Fibroblast of skin of right biceps (primary cell): ENCODE measurements around the gene SIT1.
A peak's percentile ranks its signal among the peaks of the same experiment; 100 is the strongest.

Experiments used
- DNase-seq: peaks from one replicate; pipeline ENCODE4 v3.0.0-alpha.2; 2013

The SIT1 gene

DNA sequence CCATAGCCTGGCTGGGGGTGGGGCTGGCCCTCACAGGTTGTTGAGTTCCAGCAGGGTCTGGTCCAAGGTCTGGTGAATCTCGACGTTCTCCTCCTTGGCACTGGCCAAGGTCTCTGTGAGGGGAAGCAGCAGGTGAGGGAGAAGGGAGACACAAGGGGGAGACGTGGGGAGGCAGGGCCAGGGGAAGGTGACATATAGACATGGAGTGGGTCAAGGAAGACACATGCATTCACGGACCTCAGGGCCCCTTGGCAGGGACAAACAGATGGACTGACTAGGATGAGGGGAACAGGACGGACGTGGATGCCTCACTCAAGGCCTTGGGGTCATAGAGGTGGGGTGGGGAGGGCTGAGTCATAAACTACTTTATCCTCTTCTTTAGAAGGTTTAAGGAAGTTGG is 31.3 kb upstream of the SIT1 start:
- no peak for DNase-seq

GRCh38 chr9:35681341-35682002 is 30.7 kb upstream of the SIT1 start:
- DNase-seq, result peak; percentile 46

- peak; percentile 68 for DNase-seq
Observed at GRCh38 chr9:35680331-35681105, 29.8 kb upstream of the SIT1 start.

DNA sequence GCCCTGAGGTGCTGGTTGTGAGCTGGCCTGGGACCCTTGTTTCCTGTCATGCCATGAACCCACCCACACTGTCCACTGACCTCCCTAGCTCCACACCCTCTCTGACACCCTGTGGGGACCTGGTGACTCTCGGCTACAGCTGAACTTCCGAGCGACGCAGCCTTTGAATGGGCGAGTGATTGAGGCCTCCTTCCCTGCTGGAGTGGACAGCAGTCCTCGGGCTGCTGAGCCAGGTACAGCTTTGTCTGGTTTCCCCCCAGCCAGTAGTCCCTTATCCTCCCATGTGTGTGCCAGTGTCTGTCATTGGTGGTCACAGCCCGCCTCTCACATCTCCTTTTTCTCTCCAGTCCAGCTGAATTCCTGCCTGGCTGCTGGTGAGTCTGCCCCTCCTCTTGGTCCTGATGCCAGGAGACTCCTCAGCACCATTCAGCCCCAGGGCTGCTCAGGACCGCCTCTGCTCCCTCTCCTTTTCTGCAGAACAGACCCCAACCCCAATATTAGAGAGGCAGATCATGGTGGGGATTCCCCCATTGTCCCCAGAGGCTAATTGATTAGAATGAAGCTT is 29.1 kb upstream of the SIT1 start:
- no peak for DNase-seq

- no peak for DNase-seq
Observed at GRCh38 chr9:35679091-35679490, 28.4 kb upstream of the SIT1 start.

DNA sequence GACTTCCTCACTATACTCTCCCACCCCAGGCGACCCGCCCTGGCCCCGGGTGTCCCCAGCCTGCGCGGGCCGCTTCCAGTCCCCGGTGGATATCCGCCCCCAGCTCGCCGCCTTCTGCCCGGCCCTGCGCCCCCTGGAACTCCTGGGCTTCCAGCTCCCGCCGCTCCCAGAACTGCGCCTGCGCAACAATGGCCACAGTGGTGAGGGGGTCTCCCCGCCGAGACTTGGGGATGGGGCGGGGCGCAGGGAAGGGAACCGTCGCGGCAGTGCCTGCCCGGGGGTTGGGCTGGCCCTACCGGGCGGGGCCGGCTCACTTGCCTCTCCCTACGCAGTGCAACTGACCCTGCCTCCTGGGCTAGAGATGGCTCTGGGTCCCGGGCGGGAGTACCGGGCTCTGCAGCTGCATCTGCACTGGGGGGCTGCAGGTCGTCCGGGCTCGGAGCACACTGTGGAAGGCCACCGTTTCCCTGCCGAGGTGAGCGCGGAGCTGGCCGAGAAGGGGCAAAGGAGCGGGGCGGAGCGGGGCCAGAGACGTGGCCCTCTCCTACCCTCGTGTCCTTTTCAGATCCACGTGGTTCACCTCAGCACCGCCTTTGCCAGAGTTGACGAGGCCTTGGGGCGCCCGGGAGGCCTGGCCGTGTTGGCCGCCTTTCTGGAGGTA is 25.1 kb upstream of the SIT1 start:
- peak; percentile 47 for DNase-seq

DNA sequence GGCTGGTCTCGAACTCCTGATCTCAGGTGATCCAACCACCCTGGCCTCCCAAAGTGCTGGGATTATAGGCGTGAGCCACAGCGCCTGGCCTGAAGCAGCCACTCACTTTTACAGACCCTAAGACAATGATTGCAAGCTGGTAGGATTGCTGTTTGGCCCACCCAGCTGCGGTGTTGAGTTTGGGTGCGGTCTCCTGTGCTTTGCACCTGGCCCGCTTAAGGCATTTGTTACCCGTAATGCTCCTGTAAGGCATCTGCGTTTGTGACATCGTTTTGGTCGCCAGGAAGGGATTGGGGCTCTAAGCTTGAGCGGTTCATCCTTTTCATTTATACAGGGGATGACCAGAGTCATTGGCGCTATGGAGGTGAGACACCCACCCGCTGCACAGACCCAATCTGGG is 24.5 kb upstream of the SIT1 start:
- DNase-seq, result no peak

DNA sequence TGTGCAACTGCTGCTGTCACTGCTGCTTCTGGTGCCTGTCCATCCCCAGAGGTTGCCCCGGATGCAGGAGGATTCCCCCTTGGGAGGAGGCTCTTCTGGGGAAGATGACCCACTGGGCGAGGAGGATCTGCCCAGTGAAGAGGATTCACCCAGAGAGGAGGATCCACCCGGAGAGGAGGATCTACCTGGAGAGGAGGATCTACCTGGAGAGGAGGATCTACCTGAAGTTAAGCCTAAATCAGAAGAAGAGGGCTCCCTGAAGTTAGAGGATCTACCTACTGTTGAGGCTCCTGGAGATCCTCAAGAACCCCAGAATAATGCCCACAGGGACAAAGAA is 23.3 kb upstream of the SIT1 start:
- DNase-seq, result no peak

GRCh38 chr9:35673132-35674024 is 22.6 kb upstream of the SIT1 start, which contains the start of gene CA9:
TSS of gene CA9 (plus strand) at chr9:35673928. CDS start at chr9:35673960, 32 bp downstream.
- peak; percentile 54 for DNase-seq

- DNase-seq, result no peak
Observed at GRCh38 chr9:35669331-35670145, 18.8 kb upstream of the SIT1 start.

DNA sequence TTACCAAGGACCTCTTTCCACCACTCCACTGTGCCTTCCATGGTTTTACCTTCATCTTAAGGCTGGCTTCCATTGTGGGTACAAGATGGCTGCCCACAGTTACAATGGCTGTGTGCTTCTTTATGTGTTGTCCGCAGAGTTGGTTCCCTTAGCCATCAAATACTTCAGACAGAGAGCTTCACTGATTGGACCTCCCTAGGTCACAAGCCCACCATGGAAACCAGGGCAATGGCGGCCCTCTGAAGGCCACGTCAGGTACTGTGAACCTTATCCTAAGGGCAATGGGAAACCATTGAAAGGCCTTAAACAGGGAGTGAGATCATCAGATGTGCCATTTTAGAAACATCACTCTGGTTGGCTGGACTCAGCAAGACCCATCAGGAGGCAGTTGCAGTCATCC is 17.2 kb upstream of the SIT1 start:
- no peak for DNase-seq

DNA sequence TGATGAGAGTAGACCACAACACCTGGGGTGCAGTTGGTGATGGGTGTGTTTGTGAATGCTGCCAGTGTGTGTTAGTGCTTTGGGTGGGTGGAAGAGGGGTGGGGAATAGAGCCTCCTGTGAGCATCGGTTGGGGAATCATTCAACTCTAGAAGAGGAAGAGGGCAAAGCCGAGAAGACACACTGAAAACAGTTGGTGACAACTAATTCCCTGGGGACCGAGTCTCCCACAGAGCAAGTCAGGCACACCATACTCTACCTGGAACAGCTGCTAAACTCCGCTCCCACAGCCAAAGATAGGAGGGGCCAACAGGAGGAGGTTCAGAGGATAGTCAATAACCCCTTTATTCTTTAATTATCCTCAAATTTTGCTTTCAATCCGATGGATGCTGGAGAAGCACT is 15.8 kb upstream of the SIT1 start:
- DNase-seq, result no peak

- peak; percentile 75 for DNase-seq
Observed at GRCh38 chr9:35666045-35666444, 15.3 kb upstream of the SIT1 start.

DNA sequence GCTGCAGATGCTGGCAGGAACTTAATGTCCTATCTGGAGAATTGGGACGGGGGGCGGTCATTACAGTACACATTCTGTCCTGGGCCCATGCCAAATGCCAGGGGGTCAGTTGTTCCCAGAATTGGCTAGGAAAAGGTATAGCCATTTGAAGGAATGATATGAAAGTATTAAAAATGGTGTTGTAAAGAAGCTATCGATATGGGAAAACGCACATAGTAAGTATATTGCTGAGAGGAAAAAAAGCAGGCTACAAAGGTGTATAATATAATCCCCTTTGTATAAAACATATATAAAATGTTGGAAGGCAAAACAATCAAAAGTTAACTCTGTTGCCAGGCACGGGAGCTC is 14.7 kb upstream of the SIT1 start:
- DNase-seq, result no peak

DNA sequence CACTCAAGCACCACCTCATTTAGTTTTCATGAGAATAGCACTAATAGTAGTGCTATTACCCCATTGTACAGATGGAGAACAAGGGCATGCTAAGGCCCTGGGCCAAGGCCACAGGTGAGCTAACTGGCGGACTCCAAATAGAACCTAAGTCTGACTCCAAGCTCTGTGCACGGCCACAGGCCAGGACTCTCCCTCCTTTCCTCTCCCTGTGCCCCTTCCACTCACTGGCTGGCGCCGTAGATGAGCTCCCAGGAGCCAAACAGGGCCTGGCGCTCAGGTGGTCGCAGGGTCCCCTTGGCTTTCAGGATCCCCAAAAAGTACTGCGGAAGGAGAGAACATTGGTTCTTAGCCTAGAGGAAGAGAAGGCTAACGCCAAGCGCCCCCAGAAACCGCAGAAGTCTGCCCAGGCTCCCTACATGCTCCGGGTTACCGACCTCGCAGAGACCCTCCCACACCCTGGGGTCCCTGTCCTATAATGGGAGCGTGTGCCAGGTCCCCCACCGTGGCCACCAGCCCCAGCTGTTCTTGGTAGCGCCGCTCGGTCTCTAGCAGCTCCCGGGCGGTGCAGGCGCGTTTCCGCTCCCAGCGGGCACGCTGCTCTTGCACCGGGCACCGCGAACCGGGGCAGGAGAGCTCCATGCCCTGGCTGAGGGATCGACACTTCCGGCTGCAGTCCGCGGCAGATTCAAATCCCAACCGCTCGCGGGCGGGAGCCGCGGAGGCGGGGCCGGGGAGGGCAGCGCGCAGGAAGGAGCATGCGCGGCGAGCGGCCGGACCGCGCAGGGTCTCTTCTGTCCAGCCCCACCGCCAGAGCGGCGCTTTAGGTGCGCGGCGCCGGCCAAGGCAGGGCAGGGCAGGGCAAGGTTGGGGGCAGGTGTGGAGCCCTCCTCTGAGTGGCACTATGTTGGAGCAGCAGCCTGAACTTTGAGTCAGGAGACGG is 14.1 kb upstream of the SIT1 start, which contains the start of gene ARHGEF39:
Gene ARHGEF39, minus strand, starts transcription at position 665 of the 940 bp plus-strand sequence. Its CDS starts 26 bp downstream, at position 639.
- DNase-seq, result peak; percentile 82

GRCh38 chr9:35662437-35662836 is 11.7 kb upstream of the SIT1 start:
- no peak for DNase-seq

GRCh38 chr9:35661756-35662350 is 11.1 kb upstream of the SIT1 start:
- DNase-seq, result no peak

DNA sequence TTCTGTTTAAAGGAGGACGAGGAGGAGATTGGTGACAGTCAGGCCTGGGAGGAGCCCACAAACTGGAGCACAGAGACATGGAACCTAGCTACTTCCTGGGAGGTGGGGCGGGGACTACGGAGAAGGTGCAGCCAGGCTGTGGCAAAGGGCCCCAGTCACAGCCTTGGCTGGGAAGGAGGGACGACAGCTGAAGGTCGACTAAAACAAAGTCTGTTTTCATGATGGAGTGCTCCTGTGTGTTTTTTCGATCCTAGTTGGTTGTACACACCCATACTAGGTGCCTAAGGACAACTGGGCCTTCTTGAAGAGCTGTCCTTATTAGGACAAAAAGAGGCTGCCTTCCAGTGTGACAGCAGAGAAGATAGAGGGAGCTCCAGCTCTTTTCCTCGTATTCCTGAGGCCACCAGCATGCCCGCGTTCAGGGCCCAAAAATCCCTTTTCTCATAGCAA is 10.3 kb upstream of the SIT1 start:
- DNase-seq, result peak; percentile 53

DNA sequence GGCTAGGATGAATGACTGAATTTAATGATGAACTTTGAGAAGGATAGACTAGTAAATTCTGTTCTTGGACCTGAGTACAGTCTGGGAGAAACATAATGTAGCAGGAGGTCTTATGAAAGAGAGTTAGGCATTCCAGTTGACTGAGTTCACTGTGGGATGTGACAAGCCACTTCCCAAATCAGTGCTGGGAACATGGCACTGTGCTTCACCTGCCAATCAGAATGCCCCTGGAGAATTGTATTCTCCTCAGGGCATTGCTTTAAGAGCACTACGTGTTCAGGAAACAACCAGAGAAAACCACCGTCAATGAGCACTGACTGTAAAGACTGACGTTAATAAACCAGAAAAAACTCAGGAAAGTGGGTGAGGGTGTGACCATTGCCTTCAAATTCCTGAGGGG is 8.6 kb upstream of the SIT1 start:
- peak; percentile 54 for DNase-seq

DNA sequence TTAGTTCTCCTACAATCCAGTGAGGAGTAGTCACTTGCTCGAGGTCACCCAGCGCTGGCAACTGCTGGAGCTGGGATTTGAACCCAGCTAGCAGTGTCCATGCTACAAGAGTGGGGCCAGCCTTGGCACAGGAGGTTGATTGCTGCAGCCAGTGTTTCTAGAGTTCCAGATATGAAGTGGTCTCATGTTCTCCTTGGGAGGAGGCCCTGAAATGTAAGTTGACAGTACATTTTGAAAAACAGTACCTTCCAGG is 8.2 kb upstream of the SIT1 start:
- DNase-seq, result peak; percentile 53
